HS-5 (cell line): Measurements from ENCODE around the gene UBD.
A peak's percentile ranks its signal among the peaks of the same experiment; 100 is the strongest.

Source experiments
- DNase-seq: peaks from one replicate; pipeline ENCODE4 v3.0.0-alpha.2; 2012; ENCODE audit warnings: low read depth

Gene UBD

DNA sequence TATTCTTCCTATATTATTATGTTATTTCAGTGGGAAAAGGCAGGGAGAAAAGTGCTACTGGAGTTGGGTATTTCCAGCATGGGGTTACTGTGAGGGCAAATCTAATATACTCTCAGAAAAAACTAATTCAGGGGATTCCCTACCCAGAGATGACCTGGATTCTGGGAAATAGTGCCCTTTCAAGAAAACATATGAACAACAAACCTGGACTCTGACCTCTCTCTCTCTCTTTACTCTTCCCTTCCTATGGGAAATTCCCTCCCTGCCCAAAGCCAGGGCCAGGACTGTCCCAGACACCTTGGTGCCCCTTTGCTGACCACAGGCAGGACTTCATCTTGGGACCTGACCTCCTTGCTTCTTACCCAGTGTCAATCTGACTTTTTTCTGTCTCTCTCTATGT is 1.6 kb upstream of the UBD start:
- DNase-seq, result no peak

DNA sequence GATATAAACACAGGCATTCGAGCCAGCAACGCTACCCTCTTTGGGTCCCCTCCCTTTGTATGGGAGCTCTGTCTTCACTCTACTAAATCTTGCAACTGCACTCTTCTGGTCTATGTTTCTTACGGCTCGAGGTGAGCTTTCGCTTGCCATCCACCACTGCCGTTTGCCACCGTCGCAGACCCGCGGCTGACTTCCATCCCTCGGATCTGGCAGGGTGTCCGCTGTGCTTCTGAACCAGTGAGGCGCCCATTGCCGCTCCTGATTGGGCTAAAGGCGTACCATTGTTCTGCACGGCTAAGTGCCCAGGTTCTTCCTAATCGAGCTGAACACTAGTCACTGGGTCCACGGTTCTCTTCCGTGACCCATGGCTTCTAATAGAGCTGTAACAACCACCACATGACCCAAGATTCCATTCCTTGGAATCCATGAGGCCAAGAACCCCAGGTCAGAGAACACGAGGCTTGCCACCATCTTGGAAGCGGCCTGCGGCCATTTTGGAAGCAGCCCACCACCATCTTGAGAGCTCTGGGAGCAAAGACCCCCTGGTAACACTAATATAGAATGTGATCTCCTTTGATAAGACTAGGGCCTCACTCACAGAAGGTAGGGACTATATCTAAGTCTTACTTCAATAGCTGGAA is 973 bp downstream of the UBD start:
- no peak for DNase-seq

DNA sequence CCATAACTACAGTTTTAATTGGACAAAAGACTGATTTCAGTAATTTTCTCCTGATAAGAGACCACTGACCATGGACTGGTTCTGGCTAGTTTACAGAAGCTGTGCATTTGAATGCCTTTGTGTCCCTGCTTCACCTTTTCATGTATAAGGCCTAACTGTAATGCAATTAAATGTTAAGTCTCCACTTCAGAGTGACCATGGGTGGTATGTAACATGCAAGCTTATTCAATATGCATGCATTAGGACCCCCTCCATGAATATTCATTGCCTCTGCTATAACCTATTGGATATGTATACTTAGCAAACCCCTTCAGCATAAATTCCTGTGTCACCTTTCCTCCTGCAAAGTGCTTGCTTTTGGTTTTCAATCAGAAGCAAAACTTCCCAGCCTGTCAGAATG is 2.2 kb downstream of the UBD start:
- no peak for DNase-seq

DNA sequence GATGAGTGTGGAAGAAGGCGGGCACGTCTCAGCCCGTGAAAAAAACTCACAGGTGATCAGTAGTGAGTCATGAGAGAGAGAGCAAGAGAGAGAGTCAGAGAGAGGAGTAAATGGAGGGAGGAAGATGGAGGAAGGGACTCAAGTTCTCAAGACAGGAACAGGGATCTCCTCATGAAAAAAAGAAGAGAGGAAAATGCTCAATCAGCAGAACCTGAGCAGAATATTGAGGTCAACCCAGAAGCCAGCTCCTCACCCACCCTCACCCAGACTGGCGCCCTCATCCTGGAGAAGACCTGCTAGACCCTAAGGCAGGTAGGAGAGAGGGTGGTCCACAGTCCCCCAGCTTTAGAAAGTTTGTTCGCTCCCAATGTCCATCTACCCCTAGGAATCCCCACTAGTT is 4.8 kb downstream of the UBD start:
- DNase-seq, result no peak

DNA sequence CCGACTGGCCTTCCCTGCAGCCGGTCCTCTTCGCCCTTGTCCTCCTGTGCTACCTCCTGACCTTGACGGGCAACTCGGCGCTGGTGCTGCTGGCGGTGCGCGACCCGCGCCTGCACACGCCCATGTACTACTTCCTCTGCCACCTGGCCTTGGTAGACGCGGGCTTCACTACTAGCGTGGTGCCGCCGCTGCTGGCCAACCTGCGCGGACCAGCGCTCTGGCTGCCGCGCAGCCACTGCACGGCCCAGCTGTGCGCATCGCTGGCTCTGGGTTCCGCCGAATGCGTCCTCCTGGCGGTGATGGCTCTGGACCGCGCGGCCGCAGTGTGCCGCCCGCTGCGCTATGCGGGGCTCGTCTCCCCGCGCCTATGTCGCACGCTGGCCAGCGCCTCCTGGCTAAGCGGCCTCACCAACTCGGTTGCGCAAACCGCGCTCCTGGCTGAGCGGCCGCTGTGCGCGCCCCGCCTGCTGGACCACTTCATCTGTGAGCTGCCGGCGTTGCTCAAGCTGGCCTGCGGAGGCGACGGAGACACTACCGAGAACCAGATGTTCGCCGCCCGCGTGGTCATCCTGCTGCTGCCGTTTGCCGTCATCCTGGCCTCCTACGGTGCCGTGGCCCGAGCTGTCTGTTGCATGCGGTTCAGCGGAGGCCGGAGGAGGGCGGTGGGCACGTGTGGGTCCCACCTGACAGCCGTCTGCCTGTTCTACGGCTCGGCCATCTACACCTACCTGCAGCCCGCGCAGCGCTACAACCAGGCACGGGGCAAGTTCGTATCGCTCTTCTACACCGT is 6.1 kb downstream of the UBD start:
- DNase-seq, result peak; percentile 13

DNA sequence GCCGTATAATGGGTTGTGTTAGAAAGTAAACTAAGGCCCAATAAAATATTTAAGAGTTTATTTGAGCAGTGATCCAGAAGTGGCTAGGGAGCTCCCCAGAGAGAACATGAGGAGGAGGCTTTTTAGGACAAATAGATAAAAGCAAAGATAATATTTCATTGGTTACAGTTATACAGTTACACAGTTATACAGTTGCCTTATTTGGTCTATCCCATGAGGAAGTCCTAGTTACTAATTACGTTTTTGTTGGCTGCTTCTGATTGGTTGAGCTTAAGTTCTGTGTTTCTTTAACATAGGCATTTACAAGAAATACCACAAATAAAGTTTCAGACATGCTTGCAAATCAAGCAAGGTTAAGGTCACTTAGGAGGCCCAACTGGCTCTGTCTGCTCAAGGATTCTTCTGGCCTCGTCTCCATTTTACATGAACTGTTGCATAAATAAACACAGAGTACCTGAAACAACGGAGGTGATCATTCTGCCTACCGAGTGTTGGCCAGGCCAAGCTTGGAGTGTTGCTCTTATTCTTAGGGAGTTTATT is 7.0 kb downstream of the UBD start:
- peak; percentile 39 for DNase-seq

DNA sequence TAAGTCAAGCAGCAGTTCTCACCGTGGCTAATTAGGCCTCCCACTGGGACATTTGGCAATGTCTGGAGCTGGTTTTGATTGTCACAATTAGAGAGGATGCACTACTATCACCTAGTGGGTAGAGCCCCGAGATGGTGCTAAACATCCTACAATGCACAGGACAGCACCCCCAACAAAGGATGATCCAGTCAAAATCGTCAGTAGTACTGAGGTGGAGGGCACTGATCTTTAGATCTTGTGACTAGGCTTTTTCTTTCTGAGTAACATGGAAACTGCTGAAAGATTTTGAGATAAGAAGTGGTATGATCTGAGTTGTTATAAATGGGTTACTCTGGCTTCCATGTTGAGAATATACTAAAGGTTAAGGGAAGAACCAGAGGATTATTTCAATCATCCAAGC is 12.0 kb downstream of the UBD start:
- no peak for DNase-seq

DNA sequence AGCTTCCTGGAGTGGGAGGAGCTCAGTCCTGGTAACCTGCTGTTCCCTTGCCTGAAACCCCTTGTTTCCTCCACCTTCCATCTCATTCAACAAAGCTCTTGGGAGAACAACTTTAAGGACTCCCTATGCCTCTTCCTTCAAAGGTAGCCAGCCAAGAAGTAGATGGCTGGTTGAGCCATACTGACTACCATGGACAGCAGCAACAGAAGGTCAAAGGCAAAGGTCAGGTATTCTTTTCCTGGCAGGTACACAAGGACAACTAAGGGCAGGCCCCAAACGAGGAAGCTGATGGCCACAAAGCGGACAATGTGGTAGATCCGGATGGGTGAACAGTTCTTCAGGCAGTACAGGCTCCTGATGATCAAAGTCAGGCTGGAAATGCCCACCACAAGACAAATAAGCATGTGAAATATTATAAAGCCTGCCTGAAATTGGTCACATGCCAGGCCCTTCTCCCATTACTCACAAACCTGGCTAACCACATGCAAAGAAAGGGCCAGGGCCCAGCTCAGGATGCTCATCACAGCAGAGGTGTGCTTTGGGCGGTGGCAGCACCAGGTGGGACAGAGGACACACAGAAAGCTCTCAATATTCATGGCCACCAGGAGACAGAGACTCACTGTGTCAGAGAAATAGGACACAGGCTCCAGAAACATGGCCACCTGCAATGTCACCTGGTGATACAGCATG is 21.7 kb downstream of the UBD start:
- no peak for DNase-seq

DNA sequence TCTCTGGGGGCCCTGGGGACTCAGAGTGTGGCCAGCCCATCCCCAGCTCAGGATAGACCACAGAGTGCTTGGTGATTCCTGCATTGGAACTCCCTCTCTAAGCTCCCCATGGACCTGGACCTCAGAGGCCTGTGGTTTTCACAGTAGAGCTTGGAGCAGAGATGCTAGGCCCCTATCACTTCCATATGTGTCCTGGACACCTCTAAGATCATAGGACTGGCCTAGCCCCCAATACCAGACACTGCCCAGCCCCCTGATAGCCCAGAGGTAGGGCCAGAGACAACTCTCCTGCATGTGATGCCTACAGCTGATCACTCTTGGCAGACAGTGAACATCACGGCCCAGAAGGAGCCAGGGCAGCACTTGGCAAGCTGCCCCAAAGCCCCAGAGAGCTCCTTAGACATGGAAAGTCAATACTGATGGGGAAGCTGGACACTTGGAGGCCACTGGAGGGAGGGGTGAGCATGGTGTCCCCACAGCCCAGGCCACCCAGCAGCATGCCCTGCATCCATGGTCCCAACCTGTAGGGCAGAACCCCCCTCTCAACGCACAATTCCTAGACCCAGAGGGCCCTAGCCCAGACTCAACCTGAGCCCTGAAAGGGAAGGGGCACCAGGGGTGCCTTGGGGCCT is 27.1 kb downstream of the UBD start:
- no peak for DNase-seq

DNA sequence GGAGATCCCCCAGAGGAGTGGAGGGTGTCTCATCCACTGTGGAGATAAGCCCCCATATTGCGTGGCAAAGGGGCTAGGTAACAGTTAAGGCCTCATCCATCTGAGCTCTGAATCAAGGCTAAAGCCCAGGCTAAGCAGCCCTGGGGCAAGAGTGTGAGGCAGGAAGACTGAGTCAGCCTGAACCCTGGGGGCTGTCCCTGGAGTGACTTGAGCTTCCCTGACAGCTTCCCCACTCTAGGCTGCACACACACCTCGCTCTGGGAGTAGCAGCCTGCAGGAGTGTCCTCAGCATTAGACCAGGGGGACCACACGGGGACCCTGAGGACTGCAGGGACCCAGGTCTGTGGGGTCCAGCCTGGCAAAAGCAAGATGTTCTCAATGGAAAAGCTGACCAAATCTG is 27.9 kb downstream of the UBD start:
- DNase-seq, result no peak

DNA sequence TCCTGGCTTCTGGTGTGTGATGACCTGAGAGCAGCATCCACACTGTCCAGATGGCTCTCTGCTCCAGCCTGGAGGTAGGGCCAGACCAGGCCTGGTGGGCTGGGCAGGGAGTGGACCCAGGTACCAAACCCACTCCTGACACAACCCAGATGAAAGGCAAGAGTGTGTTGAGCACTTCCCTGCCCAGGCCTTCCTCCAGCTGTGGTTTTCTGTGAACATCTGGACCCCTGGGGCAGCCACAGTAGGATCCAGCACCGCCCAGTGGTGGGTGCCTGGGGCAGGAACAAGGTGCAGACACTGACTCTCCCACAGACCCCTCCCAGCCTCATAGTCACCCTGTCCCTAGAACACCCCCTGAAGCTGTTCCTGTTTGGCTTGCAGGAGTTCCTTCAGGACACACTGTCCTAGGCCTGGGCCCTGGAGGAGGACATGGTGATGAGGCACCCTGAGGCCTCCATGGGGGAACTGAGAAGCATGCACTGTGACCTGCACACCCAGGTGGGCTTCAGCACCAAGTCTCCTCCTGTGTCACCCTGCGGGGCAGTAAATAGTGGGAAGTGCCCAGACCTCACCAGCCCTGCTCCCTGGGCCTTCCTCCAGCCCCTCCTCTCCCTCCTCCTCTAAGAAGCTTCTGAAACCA is 28.7 kb downstream of the UBD start:
- no peak for DNase-seq

DNA sequence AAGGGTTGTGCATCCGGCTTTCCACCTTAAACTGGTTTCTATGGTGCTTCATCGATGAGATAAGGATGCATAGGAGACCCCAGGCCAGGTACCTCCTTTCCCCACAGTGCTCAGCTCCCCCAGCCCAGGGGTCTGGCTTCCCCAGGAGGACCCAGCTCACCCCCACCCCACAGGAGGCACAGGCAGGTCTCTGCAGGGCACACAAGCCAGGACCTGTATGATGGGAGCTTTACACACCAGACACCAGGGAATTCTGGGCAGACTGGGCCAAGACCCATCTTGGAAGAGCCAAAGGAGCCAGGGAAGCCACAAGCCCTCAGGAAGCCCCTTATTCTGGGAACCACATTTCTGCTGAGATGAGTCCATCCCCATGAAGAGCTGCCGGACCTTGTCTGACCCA is 29.6 kb downstream of the UBD start:
- no peak for DNase-seq

DNA sequence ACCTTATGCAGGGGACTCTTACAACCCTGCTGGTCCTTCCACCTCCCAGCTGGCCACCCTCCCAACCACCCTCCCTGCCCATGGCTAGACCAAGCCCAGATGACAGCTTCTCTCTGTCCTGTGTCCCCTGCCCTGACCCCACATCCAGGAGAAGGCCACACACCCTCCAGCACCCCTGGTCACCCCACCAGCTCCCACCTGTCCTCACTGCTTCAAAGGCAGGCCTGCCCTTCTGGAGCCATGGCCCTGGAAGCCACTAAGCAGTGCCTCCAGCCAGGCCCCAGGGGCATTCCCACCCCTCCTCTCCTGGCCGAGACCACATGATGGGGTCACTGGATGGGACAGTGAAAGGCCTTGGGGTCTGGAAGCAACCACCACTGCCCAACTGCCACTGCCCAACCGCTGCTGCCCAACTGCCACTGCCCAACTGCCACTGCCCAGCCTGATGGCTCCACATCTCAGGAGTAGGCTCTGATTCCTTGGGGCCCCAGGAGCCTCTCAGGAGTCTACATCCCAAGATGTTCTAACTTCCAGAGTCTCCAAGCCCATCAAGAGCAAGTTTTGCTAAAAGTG is 30.5 kb downstream of the UBD start:
- DNase-seq, result no peak

DNA sequence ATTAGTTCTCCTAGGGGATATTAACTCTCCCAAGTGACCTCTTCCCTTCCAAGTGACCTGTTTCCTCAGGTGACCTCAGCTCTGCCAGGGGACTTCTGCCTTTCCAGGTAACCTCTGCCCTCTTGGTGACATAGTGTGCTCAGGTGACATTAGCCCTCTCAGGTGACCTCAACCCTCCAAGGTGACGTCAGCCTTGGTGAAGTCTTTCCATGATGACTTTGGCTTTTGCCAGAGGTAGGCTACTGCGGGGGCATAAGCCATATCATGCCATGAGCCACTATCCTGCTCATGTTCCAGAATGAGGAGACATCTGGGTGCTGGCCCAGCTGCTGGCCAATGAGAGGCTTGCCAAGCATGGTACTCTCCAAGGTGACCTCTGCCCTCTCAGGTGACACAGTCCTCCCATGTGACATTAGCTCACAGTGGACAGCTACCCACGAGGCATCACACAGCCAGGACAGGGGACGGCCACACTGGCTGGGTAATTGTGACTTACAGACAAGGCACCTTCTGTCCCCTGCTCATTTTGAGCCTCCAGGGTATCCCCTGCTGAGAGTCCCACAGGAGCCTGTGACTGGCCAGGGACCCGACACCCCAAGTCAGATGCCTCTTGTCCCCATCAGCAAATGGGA is 31.1 kb downstream of the UBD start:
- DNase-seq, result no peak

DNA sequence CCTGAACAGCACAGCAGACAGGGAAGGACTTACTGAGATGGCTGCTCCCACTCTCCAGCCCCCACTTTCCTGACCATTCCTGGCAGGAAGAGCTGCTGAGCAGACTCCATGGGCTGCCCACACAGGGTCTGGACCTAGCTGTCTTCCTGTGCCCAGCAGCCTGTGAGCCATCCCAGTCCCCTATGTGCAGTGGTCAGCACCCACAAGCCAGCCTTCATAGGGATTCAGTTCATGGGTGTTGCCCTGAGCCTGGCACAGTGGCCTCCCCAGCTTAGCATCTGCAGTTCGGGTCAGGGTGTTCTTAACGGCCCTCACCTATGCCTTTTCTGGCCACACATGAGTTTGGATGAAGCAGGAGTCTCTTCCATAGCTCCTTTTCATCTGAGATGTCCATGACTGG is 32.0 kb downstream of the UBD start:
- no peak for DNase-seq

DNA sequence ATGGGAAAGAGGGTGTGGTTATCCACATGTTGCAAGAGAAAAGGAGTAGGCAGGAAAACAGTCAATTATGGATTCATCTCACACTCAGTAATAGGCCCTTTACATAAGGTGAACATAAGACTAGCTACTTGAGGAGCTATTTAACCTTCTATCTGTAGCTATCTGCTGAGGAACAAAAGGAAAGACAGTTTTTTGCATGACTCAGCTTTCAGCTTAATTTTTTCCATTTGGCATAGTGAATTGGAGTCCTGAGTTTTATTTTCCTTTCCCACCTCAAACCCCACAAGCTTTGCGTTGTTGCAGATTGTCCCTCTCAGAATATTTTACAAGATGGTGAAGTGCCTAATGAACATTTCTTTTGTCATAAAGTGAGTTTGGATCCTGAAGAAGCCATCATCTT is 32.4 kb downstream of the UBD start:
- DNase-seq, result no peak

DNA sequence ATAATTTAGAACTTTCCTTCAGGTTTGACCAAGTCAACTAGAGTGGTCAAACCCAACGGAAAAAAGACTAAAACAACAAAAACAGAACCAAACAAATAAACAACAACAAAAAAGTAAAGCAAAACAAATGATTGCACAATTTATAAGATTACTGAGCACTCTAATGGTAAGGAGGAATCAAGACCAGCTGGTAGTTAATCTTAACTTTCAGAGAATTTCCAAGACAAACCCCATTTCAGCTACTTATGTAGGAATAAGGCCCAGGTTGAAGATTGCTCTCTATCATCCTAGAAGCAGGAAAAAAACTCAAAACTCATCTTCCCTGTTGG is 34.3 kb downstream of the UBD start:
- no peak for DNase-seq

DNA sequence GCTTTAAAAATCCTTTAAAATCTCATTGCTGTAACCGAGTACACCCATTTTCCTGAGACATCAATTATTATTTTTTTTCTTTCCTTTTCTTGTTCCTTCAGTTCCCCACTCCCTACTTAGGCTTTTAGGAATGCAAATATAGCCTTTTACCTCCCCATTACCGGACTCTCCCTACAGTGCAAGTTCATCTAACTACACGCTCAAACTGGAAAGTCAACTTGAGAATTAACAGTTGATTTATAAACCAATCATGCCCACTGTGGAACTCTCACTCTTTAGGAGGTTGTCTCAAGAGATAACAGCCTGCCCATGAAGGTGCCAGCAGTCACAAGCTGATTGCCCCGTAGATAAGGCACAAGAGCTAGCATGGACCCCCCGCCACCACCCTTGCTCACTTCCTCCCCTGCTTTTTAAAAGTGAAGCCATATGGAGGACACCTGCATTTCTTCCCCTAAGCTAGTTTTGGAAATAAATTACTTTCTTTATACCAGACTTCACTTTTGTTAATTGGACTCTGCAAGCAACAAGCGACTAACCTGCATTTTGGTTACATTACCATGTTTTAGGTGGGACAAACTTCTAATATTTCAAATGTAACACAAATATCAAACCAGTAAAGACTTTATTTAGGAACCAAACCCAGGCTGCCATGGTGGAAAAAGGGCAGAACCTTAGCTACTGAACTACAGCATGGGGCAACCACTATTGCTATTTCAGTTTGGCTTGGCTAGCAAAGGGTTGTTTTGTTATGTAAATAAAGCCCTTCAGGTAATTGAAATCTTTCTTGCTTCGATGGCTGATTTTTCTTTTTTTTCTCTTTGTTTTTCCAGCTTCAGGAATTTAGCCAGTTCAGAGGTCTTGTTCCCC is 34.9 kb downstream of the UBD start:
- DNase-seq, result no peak

DNA sequence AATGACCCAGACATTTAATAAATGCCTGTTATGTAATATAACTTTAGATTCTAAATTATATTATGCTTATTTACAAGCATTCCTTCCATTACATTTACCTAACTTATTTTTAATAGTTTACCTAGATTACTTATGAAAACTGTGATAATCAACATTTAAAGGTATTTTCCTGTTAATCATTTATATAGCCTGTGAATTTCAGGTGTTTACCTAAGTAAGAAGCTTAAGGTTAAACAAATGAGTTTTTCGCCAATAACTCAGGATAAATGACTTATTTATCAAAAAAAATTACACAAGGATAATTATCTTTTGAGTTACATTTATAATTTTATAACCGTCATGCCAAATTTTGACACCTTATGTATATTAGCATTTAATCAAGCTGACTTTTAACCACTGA is 35.5 kb downstream of the UBD start:
- DNase-seq, result no peak

DNA sequence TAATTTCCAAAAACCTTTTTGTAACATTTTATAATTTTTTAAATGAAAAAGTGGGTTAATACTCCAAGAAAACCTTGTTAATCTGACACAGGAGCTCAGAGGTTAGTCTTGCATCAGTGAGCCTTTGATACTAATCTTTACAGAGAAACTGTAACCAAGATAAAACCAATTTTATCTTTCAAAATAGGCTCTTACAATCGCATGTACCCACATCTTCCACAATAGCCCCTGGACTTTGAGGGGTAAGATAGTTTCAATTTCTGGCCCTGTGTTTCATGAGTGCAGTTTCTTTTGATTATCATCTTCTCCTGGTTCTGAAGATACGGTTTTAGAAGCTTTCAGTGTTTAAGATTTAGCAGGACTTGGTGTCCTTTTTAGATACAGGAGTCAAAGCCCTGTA is 37.3 kb downstream of the UBD start:
- no peak for DNase-seq
